GM19193 (cell line): Measurements from ENCODE around the gene RABL3.

ENCODE experiments used
- POLR2A ChIP-seq: IDR thresholded peaks from 4 replicates; pipeline ENCODE4 v1.6.1; 2011; ENCODE audit not compliant: insufficient read depth, insufficient read length; ENCODE audit errors: extremely low read depth

Gene RABL3

GRCh38 chr3:120742198-120742848 lies at the start of gene RABL3, which contains the start of gene GTF2E1:
Gene RABL3 (minus strand): TSS chr3:120742516. CDS start chr3:120742507, 9 bp downstream.
Gene GTF2E1 (plus strand): TSS chr3:120742744. CDS start chr3:120750553, 7,809 bp downstream.
- TF ChIP-seq POLR2A: peak; percentile 88

GRCh38 chr3:120791913-120792312 lies 49.6 kb upstream of the RABL3 start:
- TF ChIP-seq POLR2A: no peak

- TF ChIP-seq POLR2A: no peak
Observed at GRCh38 chr3:120791010-120791409, 48.7 kb upstream of the RABL3 start.

GRCh38 chr3:120780977-120781376 lies 38.7 kb upstream of the RABL3 start:
- TF ChIP-seq POLR2A: peak; percentile 36

DNA sequence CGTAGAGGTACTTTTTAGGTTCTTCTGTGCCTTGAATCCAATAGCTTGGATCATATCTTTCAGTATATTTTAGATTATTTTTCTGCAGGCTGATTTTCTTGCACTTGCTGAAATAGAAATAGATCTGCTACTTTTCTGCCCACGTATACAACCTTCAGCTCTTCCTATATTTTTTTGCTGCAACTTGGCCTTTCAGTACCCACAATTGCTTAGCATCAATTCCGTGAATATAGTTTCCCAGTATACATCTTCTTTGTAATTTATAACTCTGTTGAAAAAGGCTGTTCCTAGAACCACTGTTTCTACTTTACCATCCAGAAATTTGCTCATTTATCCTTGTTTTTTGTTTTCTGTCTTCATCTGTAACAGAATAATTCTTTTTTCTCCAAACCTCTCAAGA lies 36.5 kb upstream of the RABL3 start:
- TF ChIP-seq POLR2A: no peak

- TF ChIP-seq POLR2A: no peak
Observed at GRCh38 chr3:120775411-120775810, 33.1 kb upstream of the RABL3 start.

- no peak for TF ChIP-seq POLR2A
Observed at GRCh38 chr3:120773932-120774331, 31.6 kb upstream of the RABL3 start.

- TF ChIP-seq POLR2A: no peak
Observed at GRCh38 chr3:120772081-120772480, 29.8 kb upstream of the RABL3 start.

GRCh38 chr3:120770891-120771290 lies 28.6 kb upstream of the RABL3 start:
- TF ChIP-seq POLR2A: no peak

- no peak for TF ChIP-seq POLR2A
Observed at GRCh38 chr3:120769436-120769835, 27.1 kb upstream of the RABL3 start.

DNA sequence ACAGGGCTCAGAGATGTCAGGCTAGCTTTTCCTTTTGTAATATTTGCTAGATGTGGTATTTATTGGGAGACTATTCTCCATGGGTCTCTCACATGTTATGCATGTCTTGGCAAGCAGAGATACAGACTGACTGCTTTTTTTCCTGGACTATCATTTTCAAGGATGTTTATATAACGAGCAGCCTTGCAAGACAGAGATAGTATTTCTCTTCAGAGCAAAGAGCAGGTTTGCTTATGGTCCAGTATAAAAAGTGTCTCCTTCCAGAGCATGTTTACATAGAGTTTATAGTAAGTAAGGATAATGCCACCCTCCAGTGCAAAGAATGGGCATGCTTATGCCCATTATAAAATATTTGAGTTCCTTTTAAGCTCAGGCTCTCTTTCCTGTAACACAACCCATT lies 24.8 kb upstream of the RABL3 start:
- TF ChIP-seq POLR2A: no peak

DNA sequence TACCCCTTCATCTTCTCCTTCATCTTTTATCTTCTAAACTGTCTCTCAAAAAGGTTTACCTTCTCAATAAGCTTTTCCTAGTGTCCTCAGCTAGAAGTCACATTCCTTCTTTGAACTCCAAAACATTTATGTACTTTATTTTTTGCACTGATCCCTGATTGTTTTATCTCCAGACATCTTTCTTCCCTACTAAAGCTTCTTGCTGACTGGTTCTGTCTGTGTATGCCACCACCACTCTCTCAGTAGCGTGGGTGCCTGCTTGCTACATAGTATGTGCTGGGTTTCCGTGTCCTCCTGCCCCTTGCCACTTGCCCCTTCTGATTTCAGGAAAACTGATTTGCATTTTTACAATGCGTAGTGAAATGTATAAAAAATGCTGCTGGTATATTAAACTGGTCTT lies 24.3 kb upstream of the RABL3 start:
- TF ChIP-seq POLR2A: no peak

- no peak for TF ChIP-seq POLR2A
Observed at GRCh38 chr3:120765830-120766493, 23.6 kb upstream of the RABL3 start.

DNA sequence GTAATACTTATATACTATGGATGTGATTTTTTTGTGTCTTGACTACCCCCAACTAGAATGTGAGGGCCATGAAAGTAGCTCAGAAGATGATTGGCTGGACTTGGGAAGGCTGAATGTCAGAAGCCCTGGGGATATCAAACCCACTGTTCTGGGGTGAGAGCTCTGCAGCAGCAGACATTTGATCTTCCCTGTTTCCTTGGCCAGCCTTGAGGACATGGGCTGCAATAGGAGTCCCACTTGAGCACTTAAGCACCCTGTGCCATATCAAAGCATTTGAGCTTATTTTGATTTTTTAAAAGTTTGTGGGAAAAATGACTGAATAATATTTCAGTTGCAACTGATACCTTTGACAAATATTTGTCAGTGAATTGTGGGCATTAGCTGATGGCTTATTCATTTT lies 21.9 kb upstream of the RABL3 start:
- no peak for TF ChIP-seq POLR2A

DNA sequence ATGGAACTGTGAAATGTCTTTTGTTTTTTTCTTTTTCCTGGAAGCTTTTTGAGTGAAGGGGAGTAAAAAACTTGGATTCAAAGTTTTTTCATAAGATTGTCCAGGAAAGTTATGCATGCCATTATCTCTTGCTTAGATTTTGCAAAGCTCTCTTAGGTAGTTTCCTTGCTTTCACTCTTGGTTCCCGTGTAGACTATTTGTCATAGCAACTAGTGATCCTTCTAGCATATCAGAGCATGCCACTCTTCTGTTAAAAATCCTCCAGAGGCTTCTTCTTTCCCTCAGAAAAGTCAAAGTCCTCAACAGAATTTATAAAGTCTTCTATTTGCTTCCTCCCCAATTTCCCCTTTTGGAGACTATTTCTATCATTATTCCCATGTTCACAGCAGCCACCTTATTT lies 21.3 kb upstream of the RABL3 start:
- TF ChIP-seq POLR2A: no peak

GRCh38 chr3:120762615-120763014 lies 20.3 kb upstream of the RABL3 start:
- no peak for TF ChIP-seq POLR2A
